ENCODE results near the gene NID2.

NID2 gene

DNA sequence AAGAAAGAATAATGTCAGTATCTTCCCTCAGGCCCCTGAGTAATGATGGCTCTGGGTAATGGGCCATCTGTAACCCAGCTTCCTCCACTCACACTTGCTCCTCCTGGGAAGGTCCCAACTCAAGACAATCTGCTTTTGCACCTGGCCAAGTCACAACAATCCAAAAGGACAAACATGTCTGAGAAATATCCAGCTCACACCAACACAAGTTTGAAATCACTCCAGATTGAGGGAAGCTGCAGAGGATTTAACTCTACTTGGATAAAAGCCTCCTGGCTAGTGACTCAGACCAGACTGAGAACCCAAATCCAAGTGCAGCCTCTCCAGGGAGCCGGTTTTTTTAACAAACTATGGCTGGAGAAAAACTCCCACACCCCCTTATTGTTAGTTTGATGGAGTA is 45.3 kb downstream of the NID2 start:
- DNase-seq: no peak

DNA sequence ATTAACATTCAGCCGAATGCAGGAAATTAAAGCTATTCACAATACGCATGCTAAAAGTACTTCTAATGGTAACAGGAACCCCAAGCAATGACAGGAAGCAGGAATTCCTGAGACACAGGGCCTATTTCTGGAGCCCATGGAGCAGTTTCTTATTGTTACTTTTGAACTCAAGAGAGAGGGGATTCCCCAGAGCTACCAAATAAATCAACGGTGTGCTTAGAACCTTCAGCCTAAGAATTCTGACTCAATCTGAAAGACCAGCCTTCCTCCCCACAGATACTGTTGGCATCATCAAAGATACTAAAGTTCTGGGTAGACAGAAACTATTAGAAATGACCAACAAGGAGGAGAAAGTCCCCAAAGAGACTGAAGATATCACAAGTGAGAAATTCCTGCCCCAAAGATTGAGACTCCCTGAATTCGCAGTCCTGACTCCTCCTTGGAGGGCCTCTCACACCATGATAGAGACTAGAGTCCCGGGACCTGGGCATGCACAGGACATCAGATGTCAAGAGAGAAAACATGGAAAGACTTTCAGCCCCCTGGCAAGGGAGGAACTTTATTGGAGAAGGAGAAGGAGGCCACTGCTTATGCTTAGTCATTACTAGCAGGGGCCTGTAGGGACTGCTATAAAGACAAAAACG is 46.8 kb downstream of the NID2 start:
- DNase-seq: no peak

DNA sequence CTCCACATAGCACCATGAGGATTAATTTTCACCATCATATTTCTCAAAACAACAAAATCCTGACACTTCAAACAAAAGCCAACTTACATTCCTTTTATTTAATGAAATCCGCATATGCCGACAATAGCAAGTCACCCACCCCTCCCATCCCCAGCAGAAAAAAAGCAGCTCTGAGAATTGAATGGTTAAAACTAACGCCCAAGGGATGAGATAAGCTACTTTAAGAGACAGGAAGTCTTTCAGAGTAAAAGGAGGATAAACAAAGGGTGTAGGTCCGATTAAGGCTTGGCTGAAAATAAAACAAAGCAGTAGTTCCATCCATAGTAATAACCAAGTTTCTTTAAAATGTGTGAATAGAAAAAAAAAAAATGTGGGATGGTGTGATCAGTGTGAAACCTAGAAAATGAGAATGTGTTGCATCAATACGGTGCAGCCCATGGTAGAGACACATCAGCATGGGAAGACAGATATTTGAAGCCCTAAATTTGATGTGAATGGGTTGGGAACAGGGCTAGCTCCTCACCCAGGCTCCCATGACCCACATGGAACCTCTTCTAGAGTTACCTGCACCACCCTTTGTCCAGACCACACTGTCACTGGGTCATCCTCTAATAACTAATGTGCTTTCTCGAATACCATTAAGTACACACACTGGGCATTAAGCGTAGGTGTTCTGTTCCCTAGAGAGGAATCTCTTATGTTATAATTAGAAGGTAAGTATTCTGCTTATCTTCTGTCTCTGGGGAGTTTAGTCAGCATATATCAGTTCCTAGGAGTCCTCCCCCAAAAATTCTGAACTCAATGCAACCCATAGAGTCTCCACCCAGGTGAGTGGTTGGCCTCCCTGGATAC is 47.8 kb downstream of the NID2 start:
- no peak for DNase-seq

DNA sequence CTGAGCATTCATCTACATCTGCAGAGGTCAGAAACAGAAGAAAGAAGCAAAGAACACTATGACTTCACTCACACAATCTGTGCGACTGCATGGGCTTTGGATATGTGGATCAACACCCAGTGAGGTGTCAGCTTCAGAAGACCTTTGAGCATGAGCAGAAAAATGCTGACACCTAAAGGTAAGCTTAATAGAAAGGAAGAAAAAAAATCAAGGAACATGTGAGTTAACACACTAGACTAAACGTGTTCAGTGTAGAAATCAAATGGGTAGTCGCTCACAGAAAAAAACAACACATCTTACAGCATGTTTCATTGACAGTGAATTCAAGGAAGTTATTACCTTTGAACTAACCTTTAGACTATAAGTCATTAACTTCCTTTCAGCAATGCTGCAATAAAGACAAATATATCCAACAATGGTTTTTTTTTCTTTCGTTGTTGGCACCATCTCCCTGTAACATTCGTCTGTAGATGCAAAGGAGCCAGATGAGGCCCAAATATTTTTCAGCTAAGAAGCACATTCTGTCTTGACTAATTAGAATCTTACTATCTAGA is 48.6 kb downstream of the NID2 start:
- no peak for DNase-seq

DNA sequence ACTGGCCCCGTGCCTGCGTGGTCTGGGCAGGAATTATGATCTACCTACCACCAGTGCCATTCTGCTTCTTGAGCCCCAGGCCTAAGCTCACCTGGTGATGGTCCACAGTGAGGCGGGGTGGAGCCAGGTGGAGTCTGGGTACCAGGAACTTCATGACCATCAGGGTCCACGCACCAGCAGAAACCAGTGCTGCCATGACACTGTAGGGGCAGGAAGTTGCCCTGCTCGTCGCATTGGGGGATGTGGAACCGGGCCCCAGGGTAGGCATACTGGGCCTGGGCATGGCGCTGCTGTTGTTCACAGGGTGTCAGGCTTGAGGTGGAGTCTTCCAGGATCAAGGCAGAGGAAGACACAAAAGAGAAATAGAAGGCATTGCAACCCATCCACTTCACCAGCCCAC is 49.9 kb downstream of the NID2 start:
- no peak for DNase-seq

DNA sequence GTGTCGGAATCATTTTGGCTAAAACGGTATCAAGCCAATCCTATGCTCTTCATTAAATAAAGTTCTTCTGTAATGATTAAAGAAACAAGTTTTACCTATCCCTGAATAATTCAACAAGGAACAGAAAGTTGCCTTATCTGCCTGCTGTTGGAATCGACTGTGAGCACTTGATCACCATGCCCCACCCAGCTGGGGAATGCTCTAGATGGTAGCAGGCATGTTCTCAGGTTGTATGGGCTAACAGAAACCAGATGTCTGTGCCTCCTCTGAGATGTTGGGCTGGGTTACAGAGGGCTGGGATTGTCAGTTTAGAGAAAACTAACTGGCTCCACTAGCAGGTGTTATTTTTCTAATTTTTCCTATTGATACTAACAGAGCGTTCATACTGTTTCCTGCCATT is 50.6 kb downstream of the NID2 start:
- DNase-seq: no peak

DNA sequence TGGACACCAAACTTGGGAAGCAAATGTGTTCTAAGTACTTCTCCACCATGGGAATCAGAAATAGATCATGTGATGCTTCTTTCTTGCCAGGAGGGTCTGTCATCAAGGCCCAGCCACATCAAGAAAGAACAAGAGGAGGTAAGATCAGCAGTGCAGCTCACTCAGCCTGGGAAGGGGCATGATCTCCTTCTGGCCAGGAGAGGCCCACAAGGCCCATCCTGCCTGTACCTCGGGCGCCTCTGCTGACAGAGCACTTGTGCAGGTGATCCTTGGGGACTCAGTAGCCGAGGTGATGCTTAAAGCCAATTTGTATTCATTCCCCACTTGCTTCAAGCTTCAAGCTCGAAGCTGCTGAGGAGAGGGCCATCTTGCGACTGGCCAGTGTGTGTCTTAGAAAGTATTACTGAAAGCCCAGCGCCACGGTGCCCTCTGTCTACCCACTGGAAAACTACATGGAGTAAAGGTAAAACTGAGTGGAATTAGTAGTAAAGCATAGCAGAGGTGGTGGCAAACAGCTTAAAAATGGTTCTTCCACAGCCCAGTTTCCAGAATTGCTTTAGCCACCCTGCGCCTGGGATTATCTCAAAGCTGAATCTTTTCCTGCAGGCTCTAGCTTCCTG is 53.3 kb downstream of the NID2 start:
- no peak for DNase-seq

DNA sequence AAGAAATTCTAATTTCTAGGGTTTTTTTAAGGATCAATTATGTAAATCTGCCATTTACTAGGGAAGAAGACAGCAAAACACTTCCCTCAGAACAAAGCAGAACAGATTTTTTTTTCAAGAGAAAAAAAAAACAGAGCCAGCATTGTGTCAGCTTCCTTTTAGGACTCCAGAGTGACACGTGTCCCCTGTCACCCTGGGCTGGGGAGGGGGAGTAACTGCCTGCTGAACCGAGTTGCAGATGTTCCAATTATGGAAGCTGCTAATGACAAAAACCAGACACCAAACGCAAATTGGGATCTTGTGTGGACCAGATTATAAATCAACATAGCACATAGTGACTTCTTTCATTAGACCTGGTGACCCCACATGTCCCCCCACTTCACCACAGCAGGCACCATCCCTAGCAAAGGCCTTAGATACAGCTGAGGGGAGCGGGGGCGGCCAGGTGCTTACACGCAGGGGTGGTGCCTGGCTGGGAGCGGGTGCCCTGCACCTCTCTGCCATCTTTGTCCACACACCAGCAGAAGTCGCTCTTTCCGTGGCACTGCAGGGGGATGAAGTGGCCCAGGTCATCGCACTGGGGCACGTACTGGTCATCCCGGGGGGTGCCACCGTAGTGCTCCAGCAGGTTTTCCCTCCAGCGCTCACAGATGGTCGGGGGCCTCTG is 54.1 kb downstream of the NID2 start:
- DNase-seq: no peak

DNA sequence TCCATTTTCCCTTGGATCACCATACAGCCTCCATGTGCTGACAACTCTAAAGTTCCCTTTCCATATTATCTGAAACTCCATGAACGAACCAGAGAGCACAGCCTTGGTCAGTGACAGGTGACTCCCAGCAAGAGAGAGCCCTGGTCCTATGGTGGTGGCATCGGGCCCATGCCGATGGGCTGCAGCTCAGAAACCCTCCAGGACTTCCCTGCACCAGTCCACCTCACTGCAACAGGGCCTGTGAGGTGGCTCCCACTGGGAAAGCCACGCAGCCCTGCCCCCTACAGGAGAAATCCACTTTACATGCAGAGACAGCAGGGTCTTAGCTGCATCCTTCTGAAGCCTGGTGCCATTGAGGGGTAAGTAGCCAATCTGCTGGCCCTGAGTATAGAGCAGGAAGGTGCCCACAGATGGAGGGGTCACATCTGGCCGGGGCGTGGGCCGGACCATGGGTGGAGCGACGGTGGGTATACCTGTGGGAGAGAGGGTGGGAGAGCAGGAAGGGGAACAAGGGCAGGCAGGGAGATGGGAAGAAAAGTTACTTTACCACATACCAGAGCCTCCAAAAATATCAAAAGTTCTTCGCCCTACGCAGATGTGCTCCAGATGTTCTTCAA is 54.8 kb downstream of the NID2 start:
- DNase-seq: no peak

DNA sequence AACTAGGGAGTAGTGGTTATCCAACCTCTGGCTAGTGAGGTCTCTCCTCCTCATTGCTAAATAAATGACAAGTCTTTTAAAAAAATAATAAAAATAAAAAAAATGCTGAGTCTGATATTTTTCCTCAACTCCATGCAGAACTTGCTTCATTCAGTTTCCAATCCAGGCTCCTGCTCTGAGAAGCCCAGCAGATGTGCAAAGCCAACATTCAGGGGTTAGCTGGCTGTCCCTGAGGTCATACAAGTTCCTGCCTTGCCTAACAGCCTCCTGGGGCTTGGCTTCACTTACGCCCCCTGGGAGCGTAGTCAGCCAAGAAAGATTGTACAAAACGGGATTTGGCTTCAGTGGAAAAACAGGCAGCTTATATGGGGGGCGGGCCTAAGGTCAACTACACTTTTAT is 56.2 kb downstream of the NID2 start:
- no peak for DNase-seq

DNA sequence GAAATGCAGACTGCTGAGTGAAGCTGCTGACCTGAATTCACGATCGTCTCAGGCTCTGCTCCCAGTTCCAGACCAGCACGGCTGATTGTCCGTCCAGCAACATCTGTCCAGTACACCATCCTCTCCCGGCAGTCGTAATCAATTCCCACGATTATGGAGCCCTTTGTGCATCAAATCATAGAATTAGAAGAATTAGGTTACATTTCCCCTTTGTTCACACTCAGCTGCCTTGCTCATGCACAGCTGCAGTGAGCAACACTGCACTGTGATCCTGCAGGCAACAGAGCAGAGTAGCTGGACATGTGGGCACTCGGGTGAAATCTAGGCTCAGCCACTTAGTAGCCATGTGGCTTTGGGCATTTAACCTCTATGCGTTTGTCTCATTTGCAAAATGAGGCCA is 57.3 kb downstream of the NID2 start:
- no peak for DNase-seq

DNA sequence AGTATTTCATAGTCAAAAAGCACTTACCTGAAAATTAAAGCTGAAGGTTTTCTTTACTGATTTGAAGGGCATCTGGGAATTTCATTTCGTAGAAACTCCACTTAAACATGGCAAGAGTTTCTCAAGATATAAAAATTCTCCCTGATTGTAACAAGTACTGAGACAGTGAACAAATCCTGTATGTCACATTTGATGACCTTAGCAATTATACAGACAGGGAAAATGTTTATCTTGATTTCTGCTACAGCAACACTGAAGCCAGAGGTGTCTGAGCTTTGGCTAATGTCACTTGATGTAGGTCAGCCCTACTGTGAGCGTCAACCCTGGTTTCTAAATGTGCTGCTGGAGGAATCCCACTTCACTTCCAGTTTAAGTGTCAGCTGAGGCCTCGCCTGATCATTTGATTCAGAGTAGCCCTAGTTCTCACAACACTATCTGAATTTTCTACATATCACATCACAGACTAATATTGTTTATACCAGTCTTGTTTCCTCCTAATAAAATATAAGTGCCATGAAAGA is 58.6 kb downstream of the NID2 start:
- DNase-seq: no peak

DNA sequence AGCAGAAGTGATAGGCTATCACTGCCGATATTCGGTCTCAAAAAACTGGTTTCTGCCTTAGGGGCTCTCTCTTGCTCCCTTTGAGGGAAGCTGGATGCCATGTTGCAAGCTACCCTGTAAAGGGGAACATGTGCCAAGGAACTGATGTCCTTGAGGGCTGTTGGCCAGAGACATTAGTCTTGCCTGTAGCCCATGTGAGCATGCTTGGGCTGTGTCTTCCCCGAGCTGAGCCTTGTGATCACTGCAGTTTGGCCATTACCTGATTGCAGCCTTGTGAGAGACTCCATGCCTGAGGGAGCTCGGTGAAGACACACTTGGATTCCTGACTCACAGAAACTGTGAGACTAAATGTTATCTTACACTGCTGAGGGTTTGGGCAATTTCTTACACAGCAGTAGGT is 60.7 kb downstream of the NID2 start:
- DNase-seq: no peak

DNA sequence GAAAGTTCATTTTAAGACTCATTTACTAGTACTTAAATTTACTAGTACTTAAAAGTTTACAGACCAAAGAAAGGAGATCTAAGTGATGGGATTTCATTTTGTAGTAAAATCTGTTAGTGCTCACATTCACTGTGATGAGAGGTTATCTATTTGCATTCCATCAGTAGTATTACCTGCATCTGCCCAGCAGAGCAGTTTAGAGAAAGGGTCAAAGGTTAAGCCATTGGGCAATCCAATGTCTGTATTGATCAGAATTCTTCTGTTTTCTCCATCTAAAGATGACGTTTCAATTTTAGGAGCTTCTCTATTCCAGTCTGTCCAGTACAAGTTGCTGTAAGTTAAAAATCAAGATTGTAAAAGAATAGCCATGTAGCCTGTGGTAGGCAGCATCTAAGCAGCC is 61.2 kb downstream of the NID2 start:
- no peak for DNase-seq

DNA sequence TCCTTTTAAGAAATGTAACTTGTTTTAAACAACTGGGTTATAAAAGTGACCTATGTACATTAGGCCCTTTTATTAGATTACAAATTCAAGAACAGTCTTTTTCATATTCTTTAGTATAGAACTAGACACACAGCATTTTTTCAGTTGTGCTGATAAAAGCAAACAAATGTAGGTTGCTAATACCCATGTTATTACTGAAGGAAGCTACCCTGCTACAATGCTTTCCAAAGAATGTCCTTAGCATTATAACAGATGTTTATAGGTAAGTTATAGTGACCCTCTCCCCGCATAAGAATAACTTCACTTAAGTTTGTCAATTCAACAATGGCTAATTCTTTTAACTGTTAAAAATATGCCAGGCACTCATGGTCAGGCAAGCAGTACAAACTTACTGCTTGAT is 61.6 kb downstream of the NID2 start:
- DNase-seq: no peak

DNA sequence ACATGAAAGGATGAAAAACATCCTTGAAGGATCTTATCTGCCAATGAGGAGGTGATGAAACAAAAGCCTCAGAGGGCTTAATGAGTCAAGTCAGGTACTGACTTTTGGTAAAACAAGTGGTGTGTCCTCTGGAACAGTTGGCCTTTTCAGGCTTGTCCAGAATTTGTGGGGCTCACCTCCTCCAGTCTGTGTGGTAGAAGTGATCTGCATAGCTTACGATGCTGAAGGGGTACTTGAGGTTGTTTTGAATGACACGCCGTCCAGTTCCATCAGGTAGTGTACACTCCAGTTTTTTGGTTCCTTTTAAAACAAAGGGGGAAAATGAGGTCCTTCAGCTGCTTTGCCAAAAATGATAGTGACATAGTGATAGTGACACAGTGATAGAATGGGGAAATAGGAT is 62.5 kb downstream of the NID2 start:
- DNase-seq: no peak

DNA sequence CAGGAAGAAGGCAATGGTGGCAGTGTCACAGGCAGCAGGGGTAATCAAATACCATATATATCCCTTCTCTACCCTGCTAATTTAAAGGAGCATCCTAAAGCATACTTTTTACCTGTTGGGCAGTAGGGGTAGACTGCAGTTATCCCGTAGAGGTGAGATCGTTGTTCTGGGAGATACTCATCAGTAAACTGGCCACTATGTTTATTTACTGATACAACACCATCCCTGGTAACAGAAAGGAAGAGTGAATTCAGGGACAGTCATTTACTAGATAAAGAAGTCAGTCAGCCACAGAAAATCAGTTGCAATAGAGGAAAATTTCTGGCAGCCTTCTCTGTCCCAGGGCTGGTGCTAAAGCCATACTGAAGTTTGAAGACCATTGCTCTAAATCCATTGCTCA is 63.2 kb downstream of the NID2 start:
- DNase-seq: no peak

DNA sequence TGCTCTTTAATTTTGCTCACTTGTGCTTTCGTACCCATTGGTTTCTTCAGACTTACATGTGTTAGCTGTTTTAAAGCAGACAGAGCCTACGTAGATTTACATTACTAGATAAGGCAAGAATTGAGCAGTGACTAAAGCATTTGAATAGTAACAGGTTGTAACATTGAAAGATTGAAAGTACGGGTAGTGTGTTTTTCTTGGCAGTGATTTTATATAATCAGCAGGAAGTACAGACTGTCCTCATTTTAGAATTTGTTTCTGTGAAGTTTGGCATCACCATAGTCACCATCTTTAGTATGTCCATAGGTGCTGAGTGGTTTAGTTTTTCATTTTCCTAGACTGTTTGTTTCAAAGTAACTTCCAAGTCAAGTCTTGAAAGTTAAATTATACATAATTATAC is 65.5 kb downstream of the NID2 start:
- no peak for DNase-seq

DNA sequence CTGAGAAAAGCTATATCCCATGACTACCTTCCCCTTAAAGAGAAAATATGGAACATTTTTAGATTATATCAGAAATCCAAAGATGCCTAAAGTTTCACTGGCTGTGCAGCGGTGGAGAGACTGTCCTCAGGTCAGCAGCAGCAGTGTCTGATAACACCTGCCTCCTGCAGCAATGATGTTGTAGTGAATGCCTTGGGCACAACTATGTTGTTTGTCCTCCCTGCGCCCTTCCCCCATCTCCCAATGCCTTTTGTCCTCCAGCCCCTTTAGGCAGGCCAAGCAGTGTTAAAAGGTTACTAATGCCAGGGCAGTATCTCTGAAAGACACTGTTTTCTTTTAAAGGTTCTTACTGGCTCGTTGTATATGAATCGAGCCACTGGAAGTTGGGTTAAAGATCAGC is 66.3 kb downstream of the NID2 start:
- no peak for DNase-seq

DNA sequence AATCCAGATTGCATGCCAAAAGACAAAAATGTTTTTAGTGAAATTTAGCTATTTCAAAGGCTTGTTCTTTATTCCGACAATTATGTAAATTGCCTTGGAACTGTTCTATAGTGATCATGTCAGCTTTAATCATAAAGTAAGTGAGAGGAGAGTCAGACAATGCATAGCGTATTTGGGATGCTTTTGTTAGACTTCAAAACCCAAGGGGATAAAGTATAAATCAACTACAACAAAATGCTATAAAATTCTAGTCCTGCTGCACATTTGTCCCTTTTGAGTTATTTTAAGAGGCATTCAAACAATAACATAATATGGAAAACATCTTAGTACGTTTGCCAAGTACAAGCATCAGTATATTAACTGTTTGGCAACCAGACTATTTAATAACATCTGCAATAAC is 68.2 kb downstream of the NID2 start:
- DNase-seq: no peak

DNA sequence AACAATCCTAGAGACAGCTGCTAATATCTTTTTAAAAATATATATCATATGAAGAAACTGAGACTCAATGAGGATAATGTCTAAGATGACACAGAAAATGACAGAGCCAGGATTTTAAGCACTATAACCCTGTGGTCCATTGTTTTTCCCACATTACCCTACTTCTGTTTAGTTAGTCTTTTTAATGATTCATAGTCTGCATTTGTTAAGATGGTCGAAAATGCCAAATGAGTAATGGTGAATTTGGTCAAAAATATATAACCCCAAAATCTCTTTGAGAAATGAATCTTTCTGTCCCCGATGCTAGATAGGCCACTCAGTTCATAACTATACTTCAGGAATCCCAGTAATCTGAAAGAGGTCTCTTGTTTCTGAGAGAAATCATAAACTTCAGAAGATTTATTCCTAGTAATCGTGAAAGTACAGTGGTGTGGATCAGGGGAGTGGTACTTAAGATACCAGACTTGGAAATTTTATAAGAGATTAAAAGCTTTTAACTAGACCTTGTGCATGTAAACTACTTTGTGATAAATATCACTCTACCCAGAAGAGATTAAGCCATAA is 68.8 kb downstream of the NID2 start:
- no peak for DNase-seq

DNA sequence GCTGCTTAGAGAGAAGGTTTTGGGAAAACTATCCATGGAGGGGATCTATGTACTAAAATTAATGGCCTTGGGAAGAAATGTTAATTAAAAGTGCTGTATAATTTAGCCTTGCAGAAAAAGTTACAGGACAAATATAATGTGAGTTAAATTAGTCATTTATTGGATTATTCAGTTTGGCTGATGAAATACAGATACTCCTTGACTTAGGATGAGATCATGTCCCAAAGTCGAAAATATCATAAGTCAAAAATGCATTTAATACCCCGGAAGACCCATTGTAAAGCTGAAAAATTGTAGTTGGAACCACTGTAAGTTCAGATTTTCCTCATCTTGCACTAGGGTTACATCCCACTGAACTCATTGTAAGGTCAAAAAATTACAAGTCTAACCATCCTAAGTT is 69.8 kb downstream of the NID2 start:
- no peak for DNase-seq
